HG03045 (cell line): Measurements from ENCODE around the gene WDR3.

Experiments
- ATAC-seq: cut with Tn5 transposase; IDR thresholded peaks from one replicate; pipeline ENCODE4 v1.9.1; 2021; ENCODE audit warnings: mild to moderate bottlenecking, moderate library complexity; ENCODE audit not compliant: unreplicated experiment

Gene WDR3

DNA sequence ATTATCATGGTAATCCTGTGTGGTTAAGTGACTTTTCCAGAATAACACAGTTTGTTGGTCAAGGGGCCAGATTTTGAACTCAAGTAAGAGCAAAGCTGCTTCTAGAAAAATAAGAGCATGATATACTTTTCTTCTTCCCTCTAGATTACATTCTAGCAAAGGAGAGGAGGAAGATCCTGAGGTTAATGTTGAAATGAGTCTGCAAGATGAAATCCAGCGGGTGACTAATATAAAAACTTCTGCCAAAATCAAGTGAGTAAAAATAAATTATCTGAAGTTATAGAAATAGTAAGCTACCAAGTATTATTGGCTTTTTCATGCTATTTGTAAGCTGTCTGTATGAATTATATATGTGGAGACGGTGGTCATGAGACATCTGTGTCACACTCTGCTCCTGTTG, 12.8 kb downstream of the WDR3 start:
- ATAC-seq, result no peak

DNA sequence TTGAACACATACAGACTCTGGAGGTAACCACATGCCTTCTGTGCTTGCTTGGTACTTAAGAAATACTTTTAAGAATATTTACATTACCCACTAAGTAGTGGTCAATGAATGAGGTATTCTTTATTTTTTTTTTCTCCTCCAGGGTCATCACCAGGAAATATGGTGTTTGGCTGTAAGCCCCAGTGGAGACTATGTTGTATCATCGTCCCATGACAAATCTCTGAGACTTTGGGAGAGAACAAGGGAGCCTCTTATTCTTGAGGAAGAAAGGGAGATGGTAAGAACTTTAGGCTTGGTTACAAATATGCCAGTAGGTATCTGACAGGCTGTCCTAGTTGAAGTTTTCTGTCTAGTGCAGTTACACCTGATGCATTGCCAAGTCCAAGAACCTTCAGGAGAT, 22.8 kb downstream of the WDR3 start:
- ATAC-seq, result no peak

DNA sequence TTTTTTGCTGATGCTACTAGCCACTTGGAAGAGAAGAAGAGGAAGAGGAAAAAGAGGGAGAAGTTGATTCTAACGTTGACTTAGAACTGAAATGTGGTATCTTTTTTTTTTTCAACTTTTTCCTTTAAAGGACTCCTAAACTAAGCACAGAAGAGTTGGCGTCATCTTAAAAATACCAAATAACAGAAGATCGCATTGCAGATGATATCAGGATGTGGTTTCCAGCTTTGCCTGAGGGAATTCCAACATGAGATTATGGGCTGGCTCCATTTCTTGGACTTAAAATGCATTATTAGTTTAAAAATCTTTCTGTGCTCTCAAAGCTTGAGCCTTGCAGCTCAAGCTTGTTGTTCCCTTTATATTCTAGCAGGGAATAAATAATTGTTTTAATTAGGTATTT, 29.8 kb downstream of the WDR3 start:
- ATAC-seq, result no peak

DNA sequence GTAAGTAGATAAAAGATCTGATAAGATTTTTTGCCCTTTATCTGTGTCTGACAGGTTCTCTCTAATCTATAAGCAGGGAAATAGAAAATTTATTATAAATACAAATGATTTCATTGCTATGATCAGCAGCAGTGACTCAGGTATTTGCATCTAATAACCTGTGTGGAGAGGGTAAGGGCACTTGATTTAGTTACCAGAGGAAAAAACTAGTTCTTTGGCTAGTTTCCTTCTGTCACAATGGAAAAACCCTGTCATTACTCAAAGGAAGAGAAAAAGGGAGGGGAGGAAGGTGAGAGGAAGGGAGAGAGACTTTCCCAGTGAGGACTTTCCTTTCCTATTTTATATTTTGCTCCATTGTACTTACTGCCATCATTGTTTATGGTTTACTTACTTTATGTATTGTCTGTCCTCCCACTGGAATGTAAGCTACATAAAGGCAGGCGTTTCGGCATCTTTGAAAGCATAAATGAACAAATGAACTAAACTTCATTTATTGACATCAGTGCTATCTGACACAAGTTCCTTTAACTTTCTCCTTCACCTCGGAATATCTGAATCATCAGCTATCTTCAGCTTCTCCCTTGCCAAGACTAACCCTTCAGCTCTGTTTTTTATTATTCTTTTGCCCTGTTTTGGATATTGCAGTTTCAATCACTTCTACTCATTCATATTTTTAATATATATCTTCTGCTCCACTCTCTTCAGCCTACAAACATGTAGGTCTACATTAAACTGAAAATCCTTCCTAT, 34.9 kb downstream of the WDR3 start:
- no peak for ATAC-seq

DNA sequence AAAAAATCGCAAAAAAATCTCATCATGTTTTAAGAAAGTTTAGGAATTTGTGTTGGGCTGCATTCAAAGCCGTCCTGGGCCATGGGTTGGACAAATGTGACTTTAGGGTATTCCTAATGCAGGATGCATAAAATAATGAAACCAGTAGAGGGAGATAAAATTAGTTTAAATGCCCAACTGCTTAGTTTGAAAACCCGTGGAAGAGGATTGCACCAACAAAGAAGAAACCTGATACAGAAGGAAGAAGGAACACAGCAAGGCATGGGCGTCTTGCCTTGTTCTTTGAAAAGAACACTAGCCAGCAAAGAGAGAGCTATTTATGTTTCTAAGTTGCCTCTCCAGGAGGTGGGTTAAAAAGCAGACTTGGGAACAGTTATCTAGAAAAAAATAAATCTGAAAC, 37.9 kb downstream of the WDR3 start:
- ATAC-seq, result no peak

DNA sequence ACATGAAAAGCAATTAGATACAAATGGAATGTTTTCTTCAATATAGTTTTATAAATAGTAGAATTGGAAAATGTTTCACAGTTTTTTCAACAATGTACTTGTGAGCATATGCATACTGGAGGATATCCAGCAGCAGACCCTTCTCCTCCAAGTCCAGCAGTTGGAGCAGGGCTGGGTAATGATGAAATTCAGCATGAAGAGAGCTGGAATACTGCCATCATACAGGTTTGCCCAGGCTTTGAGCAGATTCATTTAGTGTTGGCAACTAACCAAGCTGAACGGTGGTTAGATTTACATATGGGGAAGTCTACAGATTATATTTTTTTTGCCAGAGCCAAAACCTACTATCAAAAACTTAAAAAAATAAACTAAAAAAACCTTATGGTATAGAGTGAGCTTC, 38.3 kb downstream of the WDR3 start:
- no peak for ATAC-seq

DNA sequence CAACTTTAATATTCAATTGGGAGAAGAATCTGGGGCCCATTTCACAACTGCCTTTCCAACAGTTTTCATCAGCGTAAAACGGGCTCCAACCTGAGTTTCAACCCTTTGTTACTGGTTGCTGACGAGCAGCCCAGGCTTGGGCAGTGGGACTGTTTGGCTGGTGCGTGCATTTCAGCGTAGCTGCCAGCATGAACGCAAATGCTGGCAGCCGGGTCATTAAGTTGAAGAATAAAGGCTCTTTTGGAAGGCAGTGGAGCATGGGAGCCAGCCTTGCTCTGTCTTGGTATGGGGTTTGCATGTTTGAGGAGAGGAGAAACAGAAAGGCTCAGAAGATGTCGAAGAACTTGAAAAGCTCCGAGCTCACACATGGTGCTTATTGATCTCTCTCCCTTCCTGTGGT, 40.7 kb downstream of the WDR3 start:
- no peak for ATAC-seq

DNA sequence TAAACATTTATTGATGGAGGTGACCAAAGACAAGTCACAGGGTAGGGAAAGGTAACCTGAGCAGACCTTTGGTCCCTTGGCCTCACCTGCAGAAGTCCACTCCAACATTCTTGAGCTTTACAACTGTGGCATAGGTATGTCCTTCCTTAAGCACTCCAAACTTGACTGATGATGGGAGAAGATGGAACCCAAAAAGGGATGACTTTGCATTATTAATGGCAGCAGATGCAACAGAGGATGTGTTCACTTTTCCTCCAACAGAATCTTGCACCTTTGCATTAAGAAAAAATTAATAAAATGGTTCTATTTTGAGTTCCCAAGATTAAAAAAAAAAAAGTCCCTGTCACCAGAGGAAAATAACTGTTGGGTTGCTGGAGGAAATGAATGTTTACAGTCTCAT, 42.2 kb downstream of the WDR3 start:
- no peak for ATAC-seq

DNA sequence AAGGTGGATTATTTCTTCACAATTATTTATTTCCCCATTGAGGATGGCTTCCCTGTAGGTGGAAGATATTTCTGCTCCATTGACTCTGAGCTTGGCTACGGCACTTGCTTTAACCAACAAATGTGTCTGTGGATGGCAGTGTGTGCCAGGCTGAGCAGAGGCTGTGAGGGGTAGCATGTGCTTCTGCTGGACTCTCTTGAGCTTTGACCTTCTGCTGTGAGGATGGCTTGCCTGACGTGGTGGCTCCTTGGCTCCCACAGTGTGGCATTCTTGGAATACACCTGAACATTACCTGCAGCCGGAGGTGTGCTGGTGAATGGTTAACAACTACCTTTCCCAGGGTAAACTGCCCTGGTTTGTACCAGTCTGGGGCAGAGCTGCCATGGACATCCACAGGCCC, 46.8 kb downstream of the WDR3 start:
- ATAC-seq, result no peak

DNA sequence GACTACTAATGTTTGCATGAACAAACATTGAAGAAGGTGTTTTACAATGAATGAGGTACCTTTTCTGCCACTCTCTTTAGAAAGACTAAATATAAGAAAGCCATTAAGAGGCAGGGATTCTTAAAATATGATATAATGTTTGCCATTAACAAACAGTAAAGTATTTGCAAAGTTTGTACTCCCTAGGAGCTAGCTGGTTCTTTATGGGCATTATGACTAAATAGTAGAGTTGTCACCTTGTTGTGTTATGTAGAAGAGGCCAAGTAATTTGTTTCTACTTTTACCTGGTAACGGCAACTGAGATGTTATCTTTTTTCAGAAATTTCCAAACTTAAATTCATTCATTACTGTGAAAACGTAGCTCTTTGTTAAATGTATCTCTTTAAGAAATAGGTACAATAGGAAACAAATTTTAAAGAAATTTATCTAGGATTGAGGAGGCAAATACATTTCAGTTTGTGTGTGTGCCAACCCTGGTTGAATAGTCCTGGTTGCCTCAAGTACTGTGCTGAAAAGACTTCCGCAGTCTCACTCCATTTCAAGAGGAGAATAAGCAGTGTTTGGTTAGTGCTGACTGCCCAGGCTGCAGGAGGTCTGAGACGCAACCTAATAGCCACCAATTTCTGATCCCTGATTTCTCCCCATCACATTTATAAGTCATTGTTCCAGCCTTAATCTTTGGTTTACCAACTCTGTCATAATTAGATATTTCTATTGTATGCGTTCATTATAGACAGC, 52.1 kb downstream of the WDR3 start:
- ATAC-seq, result no peak

DNA sequence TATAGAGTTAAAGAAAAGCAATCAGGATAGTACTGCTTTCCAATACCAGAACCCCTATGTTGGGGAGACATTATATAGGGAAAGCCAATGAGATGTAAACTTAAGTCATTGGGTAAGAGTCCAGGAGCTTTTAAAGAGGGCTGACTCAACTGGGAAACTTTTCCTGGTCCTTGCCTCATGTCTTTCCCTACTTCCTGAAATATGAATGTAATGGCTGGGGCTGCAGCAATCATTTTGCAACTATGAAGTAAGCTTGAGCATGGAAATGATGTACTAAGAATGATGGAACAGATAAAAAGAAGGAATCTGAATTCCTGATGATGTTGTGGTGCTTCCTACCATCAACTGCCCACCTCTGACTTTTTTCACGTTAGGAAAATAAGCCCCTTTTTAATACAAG, 55.7 kb downstream of the WDR3 start:
- ATAC-seq, result no peak

DNA sequence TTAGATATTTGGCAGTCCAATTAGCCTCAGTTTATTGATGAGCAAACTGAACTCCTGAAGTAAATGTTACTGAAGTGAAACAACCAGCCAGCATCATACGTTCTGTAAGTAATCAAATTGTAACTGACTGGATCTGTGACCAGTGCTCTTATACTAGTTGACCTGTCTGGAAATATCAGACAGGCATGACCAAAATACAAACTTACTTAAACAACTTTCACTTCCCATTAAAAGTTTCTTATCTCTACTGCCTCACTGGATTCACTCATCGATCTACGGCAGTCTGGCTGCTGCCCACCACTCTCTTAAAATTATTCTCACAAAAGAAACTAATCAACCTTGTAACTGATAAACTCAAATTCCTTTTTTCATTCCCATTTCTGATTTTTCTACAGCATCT, 56.4 kb downstream of the WDR3 start:
- ATAC-seq, result no peak

DNA sequence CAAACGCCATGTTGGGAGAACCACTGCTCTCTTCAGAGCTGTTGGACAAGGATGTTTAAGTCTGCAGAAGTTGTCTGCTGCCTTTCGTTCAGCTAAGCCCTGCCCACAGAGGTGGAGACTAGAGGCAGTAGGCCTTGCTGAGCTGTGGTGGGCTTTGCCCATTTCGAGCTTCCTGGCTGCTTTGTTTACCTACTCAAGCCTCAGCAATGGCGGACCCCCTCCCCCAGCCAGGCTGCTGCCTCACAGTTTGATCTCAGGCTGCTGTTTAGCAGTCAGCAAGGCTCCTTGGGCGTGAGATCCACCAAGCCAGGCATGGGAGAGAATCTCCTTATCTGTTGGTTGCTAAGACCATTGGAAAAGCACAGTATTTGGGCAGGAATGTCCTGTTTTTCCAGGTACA, 74.8 kb downstream of the WDR3 start:
- no peak for ATAC-seq

DNA sequence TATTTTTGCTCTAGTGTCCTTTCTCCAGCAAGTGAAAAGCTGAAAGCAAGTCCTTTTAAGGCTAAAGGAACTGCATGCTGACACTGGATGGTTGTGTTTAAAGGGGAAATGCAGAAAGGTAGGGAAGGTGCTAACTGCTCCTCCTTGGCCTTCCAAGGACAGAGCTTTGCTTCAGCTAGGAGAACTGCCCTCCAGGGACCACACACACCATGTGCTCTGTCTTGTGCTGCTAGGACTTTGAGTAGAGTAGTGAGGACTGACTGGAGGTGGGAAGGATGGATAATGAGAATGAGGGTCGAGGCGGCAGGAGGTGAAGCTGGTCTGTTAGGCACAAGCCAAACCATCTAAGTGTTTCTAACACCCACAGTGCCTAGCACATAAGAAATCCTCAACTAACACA, 77.9 kb downstream of the WDR3 start:
- ATAC-seq, result no peak

DNA sequence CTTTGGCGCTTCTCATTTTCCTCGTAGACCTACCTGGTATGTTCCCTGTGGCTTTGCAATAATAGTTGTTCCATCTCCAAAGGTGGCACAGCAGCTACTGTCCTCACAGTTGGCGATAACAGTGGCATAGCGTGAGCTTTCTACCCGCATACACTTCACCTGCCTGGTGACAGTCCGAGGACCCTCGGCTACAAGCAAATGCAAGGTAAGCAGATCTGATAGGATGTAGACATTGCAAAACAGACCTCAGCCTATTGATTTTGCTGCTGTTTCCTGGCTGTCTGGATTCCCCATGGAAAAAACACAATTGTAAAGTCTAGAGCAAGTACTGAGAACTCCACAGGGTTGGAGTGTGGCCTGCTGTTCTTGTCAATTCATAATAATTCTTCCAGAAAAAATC, 78.5 kb downstream of the WDR3 start:
- ATAC-seq, result no peak

DNA sequence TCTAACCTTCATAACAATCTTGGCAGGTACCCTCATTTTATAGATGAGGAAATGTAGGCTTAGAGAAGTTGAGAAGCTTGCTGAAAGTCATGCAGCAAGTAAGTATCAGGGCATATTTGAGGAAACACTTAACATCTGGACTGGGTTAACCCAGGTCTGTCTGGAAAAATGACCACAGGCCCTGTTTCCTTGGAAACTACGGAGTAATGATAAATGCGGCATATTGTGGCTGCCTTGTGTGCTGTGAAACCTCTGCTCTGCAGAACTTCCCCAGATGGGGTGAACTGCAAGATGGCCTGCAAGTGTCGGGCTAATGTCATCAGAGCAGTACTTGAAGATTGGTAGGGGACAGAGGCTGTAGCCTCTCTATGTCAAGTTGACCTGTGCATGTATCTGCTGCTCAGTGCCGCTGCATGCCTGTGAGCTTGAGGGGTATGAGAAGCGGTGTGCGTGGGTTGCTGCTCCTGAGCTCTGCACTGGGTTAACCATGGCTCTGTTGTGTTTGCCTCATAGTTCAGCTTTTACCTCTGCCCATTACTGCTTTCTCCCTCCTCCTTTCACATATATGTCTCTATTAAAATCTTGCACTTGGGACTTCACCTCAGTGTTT, 83.1 kb downstream of the WDR3 start:
- ATAC-seq, result no peak

DNA sequence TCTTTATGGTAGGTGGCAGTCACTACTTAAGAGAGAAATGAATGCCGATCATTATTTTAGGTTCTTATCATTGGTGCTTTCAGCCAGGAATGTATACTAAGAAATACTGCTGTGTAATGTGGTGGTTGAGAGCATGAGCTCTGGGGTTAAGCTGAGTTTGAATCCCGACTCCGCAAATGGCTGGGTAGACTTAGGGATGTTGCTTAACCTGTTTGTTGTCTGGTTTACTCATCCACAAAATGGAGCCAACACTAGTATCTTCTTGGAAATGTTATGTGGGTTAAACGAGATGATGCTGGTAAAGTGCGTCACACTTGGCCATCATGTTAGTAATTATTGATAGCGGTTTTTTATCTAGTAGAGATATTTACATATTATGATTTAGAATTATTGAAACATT, 83.8 kb downstream of the WDR3 start:
- no peak for ATAC-seq

DNA sequence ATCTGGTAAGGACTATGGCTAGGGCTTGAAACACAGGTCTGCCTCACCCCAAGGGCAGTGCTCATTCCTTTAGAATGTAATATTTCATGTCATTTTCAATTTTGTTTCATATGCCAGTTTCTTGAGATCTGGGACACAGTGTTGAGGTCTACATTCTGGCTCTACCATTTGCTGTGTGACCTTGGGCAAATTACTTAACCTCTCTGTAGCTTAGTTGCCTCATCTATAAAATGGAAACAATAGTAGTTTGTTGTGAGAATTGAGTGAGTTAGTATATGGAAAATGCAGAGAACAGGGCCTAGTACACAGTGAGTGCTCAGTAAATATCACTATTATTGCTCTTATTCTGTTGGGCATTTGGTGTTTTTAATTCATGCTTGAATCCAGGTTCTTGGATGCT, 84.4 kb downstream of the WDR3 start:
- ATAC-seq, result no peak
